ENCODE results near the gene ATP5F1B. TPM values are rescaled to one million over a fixed set of nuclear protein-coding genes. Genes with fewer than 3 reads are reported as not detected.

Gene ATP5F1B
- total and polyA plus RNA-seq, 2 of the 8 experiments (the other 6 are each of a cell fraction or from before 2014, with no cell fraction given), result 900 to 1,522 TPM

DNA sequence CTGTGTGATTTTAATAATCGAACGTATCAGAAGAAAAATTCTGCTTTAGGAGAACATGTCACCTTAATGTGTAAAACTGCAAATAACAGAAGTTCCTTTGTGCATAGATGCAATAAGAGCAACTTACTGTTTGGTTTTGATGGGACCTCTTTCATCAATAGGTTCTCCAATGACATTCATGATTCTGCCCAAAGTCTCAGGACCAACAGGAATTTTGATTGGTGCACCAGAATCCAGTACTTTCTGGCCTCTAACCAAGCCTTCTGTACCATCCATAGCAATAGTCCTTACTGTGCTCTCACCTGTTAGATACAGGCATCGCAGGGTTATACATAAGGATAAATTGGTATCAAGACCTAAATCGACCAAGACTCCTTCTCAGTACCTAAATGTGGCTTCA, 1.1 kb downstream of the ATP5F1B start:
- Histone ChIP-seq H2BK120ac (replicated peaks; ENCODE audit: low read depth, low read length) (no peak overlapping the region), H3K56ac (replicated peaks; ENCODE audit: insufficient read length, low read depth, low read length) (no peak overlapping the region), H3K79me1 (ENCODE audit: low read depth, low read length) (peaks cover 2% of the 10 kb centered on the region), H3K14ac (ENCODE audit: insufficient read length) (no peak overlapping the region), H2BK15ac (ENCODE audit: low read length) (no peak overlapping the region), H2BK5ac (ENCODE audit: low read depth, low read length) (no peak overlapping the region), H3K4ac (replicated peaks; ENCODE audit: insufficient read length, low read depth, low read length) (no peak overlapping the region), H3K23ac (ENCODE audit: insufficient read length) (no peak overlapping the region), H3K23me2 (ENCODE audit: low read depth, low read length) (peaks cover 8% of the 10 kb centered on the region; the same call in 1 of the 2 replicates), H4K8ac (ENCODE audit: extremely low read depth, insufficient read depth, low read length) (no peak overlapping the region), H3K9me3 (ENCODE audit: insufficient read depth in 2 of 2, low read depth in 1 of 2, low read length in 1 of 2) (no peaks in the 10 kb centered on the region), H4K20me1 (replicated peaks in 1 of 2; ENCODE audit: control insufficient read depth in 1 of 2, insufficient read depth in 2 of 2, low read length in 2 of 2) (peaks cover 9 to 17% of the 10 kb centered on the region in 2 experiments), H3K27ac (ENCODE audit: low read depth, low read length) (no peak overlapping the region), H4K91ac (replicated peaks; ENCODE audit: insufficient read length, low read length) (no peak overlapping the region), H3K36me3 (ENCODE audit: control insufficient read depth in 2 of 4, insufficient read depth in 4 of 4, low read length in 3 of 4) (peaks cover 25 to 54% (median 39%) of the 10 kb centered on the region in 4 experiments), H3K27me3 (replicated peaks in 1 of 4; ENCODE audit: control insufficient read depth in 3 of 4, extremely low read depth in 1 of 4, insufficient read depth in 3 of 4, low read length in 3 of 4) (no peaks in the 10 kb centered on the region), H2BK20ac (ENCODE audit: low read length) (no peak overlapping the region), H2AK5ac (ENCODE audit: low read depth, low read length) (no peak overlapping the region), H2BK12ac (ENCODE audit: low read depth, low read length) (no peak overlapping the region), H3K4me1 (replicated peaks in 1 of 4; ENCODE audit: control insufficient read depth in 3 of 4, insufficient read depth in 4 of 4, low read length in 3 of 4) (no peaks in the 10 kb centered on the region), H3K9ac (replicated peaks in 1 of 4; ENCODE audit: extremely low read depth in 1 of 4, low read depth in 3 of 4, low read length in 3 of 4) (peak overlapping the region; percentile 89 to 97 (median 93); a peak in 6 of 7 replicates), H3K4me3 (ENCODE audit: extremely low read depth in 1 of 4, insufficient read depth in 2 of 4, low read depth in 3 of 4, low read length in 4 of 4) (peak overlapping the region; percentile 90 to 99 (median 97)), H4K5ac (ENCODE audit: insufficient read length, low read depth, low read length) (no peak overlapping the region), H2AFZ (ENCODE audit: low read length) (no peak overlapping the region), H3K4me2 (ENCODE audit: insufficient read depth in 1 of 2, low read depth in 2 of 2, low read length in 2 of 2) (peak overlapping the region; percentile 61 to 82), H3K18ac (ENCODE audit: extremely low read depth, low read length) (no peak overlapping the region), H3K79me2 (ENCODE audit: control insufficient read depth in 1 of 2, insufficient read depth in 2 of 2, low read length in 2 of 2) (peaks cover 14 to 34% of the 10 kb centered on the region in 2 experiments)
- 62% methylated on average over 4 of the region's 4 CpGs; no CpG with 5 or more reads in 1 of the 2 experiments for WGBS, 2 experiments (ENCODE audit: extremely low coverage in 1 of 2, insufficient coverage in 1 of 2, insufficient read length in 1 of 2, insufficient replicate concordance in 2 of 2, low coverage in 1 of 2, low lambda C conversion rate in 2 of 2, missing lambda C conversion rate in 1 of 2)
- FAIRE-seq, result no peak
- ChIA-PET CTCF (ENCODE audit: partially characterized antibody) (interaction anchor here (1.0 to 4.3 kb wide), 2 partner anchors 8 to 42 kb away, joined by 4 to 29 read pairs; no protein-coding TSS in a partner anchor), POLR2A (ENCODE audit: partially characterized antibody) (interaction anchor here (0.7 to 10.3 kb wide), 11 partner anchors 10 to 184 kb away, joined by 3 to 130 read pairs (median 19); partner anchors contain the start of genes BAZ2A, NACA and PTGES3)
- no peak for DNase-seq (ENCODE audit: low read depth in 1 of 2, low spot score in 2 of 2)
- no peak for TF ChIP-seq RXRA (IDR thresholded peaks at IDR 0.05; ENCODE audit: insufficient read depth, low read depth, low read length)
- TF ChIP-seq, protein P1, sequence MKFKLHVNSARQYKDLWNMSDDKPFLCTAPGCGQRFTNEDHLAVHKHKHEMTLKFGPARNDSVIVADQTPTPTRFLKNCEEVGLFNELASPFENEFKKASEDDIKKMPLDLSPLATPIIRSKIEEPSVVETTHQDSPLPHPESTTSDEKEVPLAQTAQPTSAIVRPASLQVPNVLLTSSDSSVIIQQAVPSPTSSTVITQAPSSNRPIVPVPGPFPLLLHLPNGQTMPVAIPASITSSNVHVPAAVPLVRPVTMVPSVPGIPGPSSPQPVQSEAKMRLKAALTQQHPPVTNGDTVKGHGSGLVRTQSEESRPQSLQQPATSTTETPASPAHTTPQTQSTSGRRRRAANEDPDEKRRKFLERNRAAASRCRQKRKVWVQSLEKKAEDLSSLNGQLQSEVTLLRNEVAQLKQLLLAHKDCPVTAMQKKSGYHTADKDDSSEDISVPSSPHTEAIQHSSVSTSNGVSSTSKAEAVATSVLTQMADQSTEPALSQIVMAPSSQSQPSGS (IDR thresholded peaks at IDR 0.05; ENCODE audit: low read length), result no peak
- TF ChIP-seq SAP30 (IDR thresholded peaks at IDR 0.05; ENCODE audit: insufficient read depth, insufficient replicate concordance, low read length), result no peak
- TF ChIP-seq SP1 (IDR thresholded peaks at IDR 0.05; ENCODE audit: low read depth, low read length), result peak; percentile 58; the same call in 1 of the 2 replicates
- no peak for TF ChIP-seq GTF2F1 (IDR thresholded peaks at IDR 0.05; ENCODE audit: borderline replicate concordance, low read depth, low read length)
- TF ChIP-seq EGR1 (IDR thresholded peaks at IDR 0.05; ENCODE audit: borderline replicate concordance, low read depth, low read length), result no peak
